AG09319 (cell line): ENCODE data around the gene POLE.

Source experiments
- DNase-seq: peaks from one replicate; pipeline ENCODE4 v3.0.0-alpha.2; 2010; ENCODE audit warnings: low read depth; ENCODE audit errors: extremely low read depth
- CTCF ChIP-seq: IDR thresholded peaks from 2 replicates; pipeline ENCODE4 v1.5.1; 2011; ENCODE audit warnings: low read depth, mild to moderate bottlenecking, inconsistent platforms, low read length, moderate library complexity

POLE gene

GRCh38 chr12:132606927-132607326 is 80.2 kb downstream of the POLE start:
- no peak for DNase-seq

GRCh38 chr12:132606466-132606865 is 80.7 kb downstream of the POLE start:
- TF ChIP-seq CTCF, result no peak
- DNase-seq, result no peak

More at GRCh38 chr12:132606927-132607326, 80.2 kb downstream of the POLE start:
- TF ChIP-seq CTCF, result no peak

- TF ChIP-seq CTCF, result no peak
- DNase-seq, result no peak
Measured at GRCh38 chr12:132605892-132606291, 81.2 kb downstream of the POLE start.

GRCh38 chr12:132604668-132605441 is 82.3 kb downstream of the POLE start:
- TF ChIP-seq CTCF, result no peak
- DNase-seq, result no peak

GRCh38 chr12:132604151-132604618 is 83.0 kb downstream of the POLE start:
- no peak for TF ChIP-seq CTCF
- no peak for DNase-seq

- TF ChIP-seq CTCF, result no peak
- no peak for DNase-seq
Measured at GRCh38 chr12:132603240-132604150, 83.6 kb downstream of the POLE start.
